BLaER1 (cell line): ENCODE data around the gene UBE2O.

ENCODE experiments used
- H3K27ac ChIP-seq: shearing (Covaris generic); formaldehyde crosslinking; 2 replicates; pipeline ENCODE4 v1.8.1; 2022
- H3K27me3 ChIP-seq: shearing (Covaris generic); formaldehyde crosslinking; 2 replicates; pipeline ENCODE4 v1.8.1; 2022
- H3K36me3 ChIP-seq: shearing (Covaris generic); formaldehyde crosslinking; 2 replicates; pipeline ENCODE4 v1.8.1; 2022
- H3K4me1 ChIP-seq: shearing (Covaris generic); formaldehyde crosslinking; 2 replicates; pipeline ENCODE4 v1.8.1; 2022
- H3K4me2 ChIP-seq: shearing (Covaris generic); formaldehyde crosslinking; 2 replicates; pipeline ENCODE4 v1.8.1; 2022
- H3K4me3 ChIP-seq: shearing (Covaris generic); formaldehyde crosslinking; 2 replicates; pipeline ENCODE4 v1.8.1; 2022
- H3K9ac ChIP-seq: shearing (Covaris generic); formaldehyde crosslinking; 2 replicates; pipeline ENCODE4 v1.8.1; 2022
- H3K9me3 ChIP-seq: shearing (Covaris generic); formaldehyde crosslinking; 2 replicates; pipeline ENCODE4 v1.8.1; 2022
- H4K20me1 ChIP-seq: shearing (Covaris generic); formaldehyde crosslinking; 2 replicates; pipeline ENCODE4 v1.8.1; 2022
- Cebpa-rat ChIP-seq: shearing (Covaris generic); IDR thresholded peaks from 2 replicates; pipeline ENCODE4 v1.8.1; 2022

The UBE2O gene

DNA sequence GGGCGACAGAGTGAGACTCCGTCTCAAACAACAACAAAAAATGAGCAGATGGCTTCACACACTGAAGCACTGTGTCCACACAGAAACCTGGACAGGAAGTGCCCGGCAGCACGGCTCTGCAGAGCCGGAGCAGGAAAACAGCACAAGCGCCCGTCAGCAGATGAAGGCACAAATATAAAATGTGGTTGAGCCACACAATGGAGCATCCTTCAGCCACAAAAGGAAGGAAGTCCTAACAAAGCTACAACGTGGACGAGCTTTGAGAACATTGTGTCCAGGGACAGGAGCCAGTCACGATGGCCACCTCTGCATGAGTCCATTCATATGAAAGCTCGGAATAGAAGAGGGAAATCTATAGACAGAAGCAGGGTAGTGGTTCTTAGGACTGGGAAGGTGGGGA is 32.6 kb upstream of the UBE2O start:
- peak overlapping the region; percentile 95 for H3K4me2 ChIP-seq
- peaks cover 21% of the 10 kb centered on the region for H3K36me3 ChIP-seq
- no peaks in the 10 kb centered on the region for H3K9me3 ChIP-seq
- peak overlapping the region; percentile 66; the same call in 1 of the 2 replicates for H3K9ac ChIP-seq
- no peaks in the 10 kb centered on the region for H4K20me1 ChIP-seq
- peak overlapping the region; percentile 40 for H3K27ac ChIP-seq
- no peak for TF ChIP-seq Cebpa-rat
- H3K4me1 ChIP-seq: peaks cover 81% of the 10 kb centered on the region
- no peak overlapping the region for H3K4me3 ChIP-seq
- H3K27me3 ChIP-seq: no peaks in the 10 kb centered on the region

DNA sequence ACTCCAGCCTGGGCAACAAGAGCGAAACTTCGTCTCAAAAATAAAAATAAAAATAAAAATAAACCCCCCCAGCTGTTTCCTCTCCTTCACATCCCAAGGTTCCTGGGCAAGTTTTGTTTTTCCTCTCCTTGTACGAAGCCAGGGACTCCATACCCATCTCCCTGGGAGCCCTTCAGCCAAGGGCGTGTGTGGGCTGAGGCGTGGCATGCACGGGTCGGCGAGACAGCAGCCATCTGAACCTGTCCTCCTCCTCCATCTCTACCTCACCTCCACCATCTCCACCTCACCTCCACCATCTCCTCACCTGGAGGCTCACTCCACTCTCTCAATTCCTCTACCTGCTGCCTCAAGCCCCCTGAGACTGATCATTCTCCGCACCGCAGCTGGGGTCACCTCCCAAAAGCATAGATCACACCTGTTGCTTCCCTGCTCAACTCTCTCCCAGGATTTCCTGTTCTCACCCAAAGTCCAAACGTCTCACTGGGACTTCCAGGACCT is 31.3 kb upstream of the UBE2O start:
- peak overlapping the region; percentile 40 for H3K27ac ChIP-seq
- peaks cover 81% of the 10 kb centered on the region for H3K4me1 ChIP-seq

DNA sequence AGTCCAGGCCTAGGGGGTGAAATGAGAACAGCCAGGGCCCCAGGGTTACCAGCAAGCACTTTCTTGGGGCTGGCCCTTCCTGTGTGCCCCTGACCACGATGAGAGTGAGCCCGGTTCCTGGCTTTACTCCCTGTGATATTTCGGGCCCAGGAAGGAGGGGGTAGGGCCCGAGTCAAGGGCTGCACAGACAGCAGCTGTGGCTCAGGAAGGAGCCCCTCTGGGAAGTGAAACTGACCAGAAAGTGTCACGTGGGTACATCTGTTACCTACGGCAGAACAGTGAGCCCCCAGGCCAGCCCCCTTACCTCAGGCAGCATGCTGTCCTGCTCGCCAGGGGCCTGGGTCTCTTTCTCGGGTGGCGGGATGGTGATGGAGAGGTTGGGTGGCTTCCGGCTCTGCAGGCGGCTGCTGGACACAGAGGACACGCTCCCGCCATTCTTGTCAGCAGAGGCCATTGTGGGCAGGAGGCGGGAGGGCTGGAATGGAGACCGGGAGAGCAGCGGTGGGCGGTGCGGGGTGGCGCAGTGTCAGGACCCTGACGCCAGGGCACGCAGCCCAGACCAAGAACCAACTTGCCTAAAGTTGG is 28.2 kb upstream of the UBE2O start:
- Histone ChIP-seq H3K27me3 (no peaks in the 10 kb centered on the region), H3K4me1 (peaks cover 99% of the 10 kb centered on the region), H3K27ac (peak overlapping the region; percentile 94), H3K9ac (peak overlapping the region; percentile 80), H4K20me1 (no peaks in the 10 kb centered on the region), H3K36me3 (peaks cover 29% of the 10 kb centered on the region), H3K9me3 (no peaks in the 10 kb centered on the region), H3K4me3 (peak overlapping the region; percentile 57), H3K4me2 (peak overlapping the region; percentile 95)
- no peak for TF ChIP-seq Cebpa-rat

More for the DNA sequence above, 31.3 kb upstream of the UBE2O start:
- no peak overlapping the region for H3K4me3 ChIP-seq
- H3K27me3 ChIP-seq: no peaks in the 10 kb centered on the region
- no peaks in the 10 kb centered on the region for H4K20me1 ChIP-seq
- no peak overlapping the region for H3K9ac ChIP-seq
- H3K4me2 ChIP-seq: peak overlapping the region; percentile 95
- peaks cover 21% of the 10 kb centered on the region for H3K36me3 ChIP-seq
- TF ChIP-seq Cebpa-rat: no peak
- no peaks in the 10 kb centered on the region for H3K9me3 ChIP-seq

DNA sequence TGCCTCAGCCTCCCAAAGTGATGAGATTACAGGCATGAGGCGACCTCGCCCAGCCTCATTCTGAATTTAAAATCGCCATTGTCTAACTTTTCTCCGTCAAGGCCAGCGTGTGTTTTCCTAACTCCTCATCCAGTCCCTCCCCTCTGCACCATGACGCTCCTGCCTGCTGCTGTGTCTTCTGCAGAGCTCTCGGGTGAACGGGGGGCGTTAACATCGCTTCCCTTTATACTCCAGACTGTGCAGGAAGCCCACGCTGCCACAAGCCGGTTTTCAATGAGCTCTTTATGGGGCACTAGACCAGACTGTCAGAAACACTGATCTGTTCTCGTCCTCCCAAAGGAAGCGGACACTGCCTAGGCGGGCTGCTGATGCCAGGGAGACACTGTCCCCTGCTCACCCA is 27.7 kb upstream of the UBE2O start:
- peak overlapping the region; percentile 80 for H3K9ac ChIP-seq
- H3K4me3 ChIP-seq: peak overlapping the region; percentile 57

DNA sequence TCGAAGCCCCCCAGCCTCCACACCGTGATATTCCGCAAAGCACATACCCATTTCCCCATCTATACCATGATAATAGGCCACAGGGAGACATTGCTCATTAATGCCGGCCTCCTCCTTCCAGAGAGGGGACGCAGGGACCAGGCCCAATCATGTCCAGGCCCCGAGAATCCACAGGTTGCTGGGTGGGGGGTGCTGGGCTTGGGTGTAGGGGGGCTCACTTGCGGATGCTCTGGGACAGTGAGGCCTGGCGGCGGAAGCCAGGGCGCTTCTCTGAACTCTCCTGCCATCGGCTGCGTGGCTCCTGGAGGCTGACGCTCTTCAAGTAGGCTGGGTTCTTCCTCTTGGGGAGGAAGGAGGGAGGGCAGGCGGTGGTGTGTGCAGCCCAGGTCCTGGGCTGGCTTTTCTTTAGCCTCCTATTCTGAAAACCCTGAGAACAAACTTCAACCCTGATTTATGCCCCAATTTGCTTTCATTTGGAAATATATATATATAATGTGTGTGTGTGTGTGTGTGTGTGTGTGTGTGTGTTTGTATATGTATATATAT is 26.6 kb upstream of the UBE2O start:
- H3K9ac ChIP-seq: peak overlapping the region; percentile 57; the same call in 1 of the 2 replicates
- H3K27ac ChIP-seq: peak overlapping the region; percentile 79

More for the DNA sequence above, 27.7 kb upstream of the UBE2O start:
- Histone ChIP-seq H3K9me3 (no peaks in the 10 kb centered on the region), H3K27ac (peak overlapping the region; percentile 94), H3K27me3 (no peaks in the 10 kb centered on the region), H3K4me2 (peak overlapping the region; percentile 95), H3K4me1 (peaks cover 94% of the 10 kb centered on the region), H3K36me3 (peaks cover 31% of the 10 kb centered on the region), H4K20me1 (no peaks in the 10 kb centered on the region)
- TF ChIP-seq Cebpa-rat: no peak

DNA sequence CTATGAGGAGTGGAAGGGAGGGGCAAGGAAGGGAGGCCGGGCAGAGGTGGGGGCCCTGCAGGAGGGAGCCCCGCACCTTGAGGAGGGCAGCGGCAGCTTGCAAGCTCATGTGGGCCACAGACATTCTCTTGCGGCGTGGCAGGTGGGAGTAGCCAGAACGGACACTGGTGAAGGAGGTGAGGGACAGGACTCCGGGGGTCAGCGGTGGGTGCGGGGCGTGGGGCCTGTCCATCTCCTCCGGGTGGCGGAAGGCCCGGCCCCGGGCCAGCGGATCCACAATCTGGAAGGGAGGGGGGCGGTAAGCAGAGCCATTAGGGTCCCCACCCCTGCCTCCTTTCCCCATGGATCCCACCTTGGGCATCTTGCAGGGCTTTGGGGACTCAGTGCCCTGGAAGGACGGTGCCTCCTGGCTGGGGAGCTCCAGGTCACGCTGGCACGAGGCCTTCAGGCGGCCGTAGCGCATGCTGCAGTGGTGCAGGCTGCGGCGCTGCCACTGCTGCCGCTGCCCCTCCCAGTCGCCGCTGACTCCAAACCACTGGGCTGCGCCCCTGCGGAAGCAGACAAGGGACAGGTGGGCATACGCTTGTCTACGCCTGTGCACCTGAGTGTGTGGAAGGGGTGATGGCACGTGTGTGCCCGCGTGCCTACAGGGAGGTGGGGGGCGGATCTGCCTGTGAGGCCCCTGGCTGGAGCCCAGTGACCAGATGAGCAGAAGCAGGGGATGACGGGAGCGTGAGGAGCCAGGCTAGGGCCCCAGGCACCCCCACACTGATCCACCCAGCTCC is 26.0 kb upstream of the UBE2O start:
- no peaks in the 10 kb centered on the region for H3K9me3 ChIP-seq
- 0 out of 2 replicates have a peak overlapping the region, but pooled peaks have one; percentile 25 for H3K4me3 ChIP-seq
- no peaks in the 10 kb centered on the region for H4K20me1 ChIP-seq
- H3K4me2 ChIP-seq: peak overlapping the region; percentile 95
- H3K27ac ChIP-seq: peak overlapping the region; percentile 79
- TF ChIP-seq Cebpa-rat: no peak
- peak overlapping the region; percentile 57; the same call in 1 of the 2 replicates for H3K9ac ChIP-seq
- peaks cover 48% of the 10 kb centered on the region for H3K36me3 ChIP-seq
- H3K27me3 ChIP-seq: no peaks in the 10 kb centered on the region
- peaks cover 78% of the 10 kb centered on the region for H3K4me1 ChIP-seq

More for the DNA sequence above, 26.6 kb upstream of the UBE2O start:
- H3K27me3 ChIP-seq: no peaks in the 10 kb centered on the region
- H3K4me2 ChIP-seq: peak overlapping the region; percentile 95
- H3K36me3 ChIP-seq: peaks cover 41% of the 10 kb centered on the region
- H3K4me1 ChIP-seq: peaks cover 84% of the 10 kb centered on the region
- no peaks in the 10 kb centered on the region for H3K9me3 ChIP-seq
- TF ChIP-seq Cebpa-rat: no peak
- H3K4me3 ChIP-seq: 0 out of 2 replicates have a peak overlapping the region, but pooled peaks have one; percentile 25
- no peaks in the 10 kb centered on the region for H4K20me1 ChIP-seq

DNA sequence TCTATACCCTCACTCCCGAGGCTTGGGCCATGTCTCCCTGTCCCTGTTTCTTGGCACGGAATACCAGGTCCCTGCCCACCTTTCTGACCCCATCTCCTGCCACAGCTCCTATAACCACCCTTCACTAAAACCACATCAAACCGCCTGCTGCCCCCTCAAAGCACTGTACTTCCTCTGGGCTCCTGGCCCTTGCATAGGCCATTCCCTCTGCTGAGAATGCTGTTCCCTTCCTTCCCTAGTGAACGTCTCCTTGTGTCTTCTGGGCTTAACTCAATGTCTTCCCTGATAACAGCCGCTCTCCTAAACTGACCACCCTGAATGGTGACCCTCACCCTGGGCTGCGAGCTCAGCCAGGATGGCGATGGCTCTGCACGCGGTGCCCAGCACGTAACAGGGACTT is 25.1 kb upstream of the UBE2O start:
- H3K36me3 ChIP-seq: peaks cover 56% of the 10 kb centered on the region
- no peak for TF ChIP-seq Cebpa-rat
- H3K27me3 ChIP-seq: no peaks in the 10 kb centered on the region
- H4K20me1 ChIP-seq: no peaks in the 10 kb centered on the region
- peak overlapping the region; percentile 70 for H3K27ac ChIP-seq
- no peaks in the 10 kb centered on the region for H3K9me3 ChIP-seq
- peaks cover 76% of the 10 kb centered on the region for H3K4me1 ChIP-seq
- no peak overlapping the region for H3K9ac ChIP-seq
- peak overlapping the region; percentile 95 for H3K4me2 ChIP-seq
- H3K4me3 ChIP-seq: no peak overlapping the region

DNA sequence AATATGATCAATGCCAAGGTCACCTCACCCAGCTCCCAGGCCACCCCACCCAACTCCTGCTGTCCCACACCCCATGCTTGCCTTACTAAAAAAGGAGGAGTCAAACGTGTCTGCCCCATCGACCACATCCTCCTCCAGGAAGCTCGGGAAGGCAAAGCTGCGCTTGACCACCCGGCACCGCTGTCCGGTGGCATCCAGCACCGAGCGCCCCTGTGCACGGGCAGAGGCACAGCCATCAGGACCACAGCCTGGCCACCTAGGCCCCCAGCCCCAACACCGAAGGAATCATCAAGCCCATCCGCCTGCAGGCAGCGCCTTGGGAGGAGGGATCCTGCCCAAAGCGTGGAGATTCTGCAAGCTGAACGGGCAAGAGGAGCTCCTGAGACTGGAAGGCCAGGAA is 24.6 kb upstream of the UBE2O start:
- TF ChIP-seq Cebpa-rat: no peak
- H3K4me2 ChIP-seq: peak overlapping the region; percentile 95
- no peak overlapping the region for H3K4me3 ChIP-seq
- peaks cover 71% of the 10 kb centered on the region for H3K4me1 ChIP-seq
- H3K9me3 ChIP-seq: no peaks in the 10 kb centered on the region
- no peaks in the 10 kb centered on the region for H4K20me1 ChIP-seq
- peak overlapping the region; percentile 45; the same call in 1 of the 2 replicates for H3K9ac ChIP-seq
- H3K27me3 ChIP-seq: no peaks in the 10 kb centered on the region
- peak overlapping the region; percentile 70 for H3K27ac ChIP-seq
- H3K36me3 ChIP-seq: peaks cover 61% of the 10 kb centered on the region

DNA sequence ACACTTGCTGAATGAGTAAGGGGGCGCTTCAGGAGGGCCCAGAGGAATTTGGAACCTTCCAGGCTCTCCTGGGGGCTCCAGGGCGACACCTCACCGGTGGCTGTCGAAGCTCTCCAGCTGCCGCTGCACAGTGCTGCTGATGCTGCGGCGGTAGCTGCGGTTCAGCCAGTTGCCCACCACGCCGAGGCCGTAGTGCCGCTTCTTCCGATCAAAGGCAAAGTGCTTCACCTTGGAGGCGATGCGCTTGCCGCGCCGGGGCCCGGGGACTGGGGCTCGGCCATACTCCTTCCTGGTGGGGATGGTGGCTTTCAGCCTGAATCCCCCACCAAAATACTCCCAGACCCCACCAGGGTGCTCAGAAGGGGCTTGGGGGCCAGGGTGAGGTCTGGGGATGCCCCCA is 23.8 kb upstream of the UBE2O start:
- Histone ChIP-seq H3K27ac (peak overlapping the region; percentile 70), H3K9ac (0 out of 2 replicates have a peak overlapping the region, but pooled peaks have one; percentile 15), H3K4me3 (no peak overlapping the region), H3K9me3 (no peaks in the 10 kb centered on the region), H3K4me1 (peaks cover 62% of the 10 kb centered on the region), H3K4me2 (no peak overlapping the region), H3K27me3 (no peaks in the 10 kb centered on the region), H3K36me3 (peaks cover 70% of the 10 kb centered on the region), H4K20me1 (no peaks in the 10 kb centered on the region)
- no peak for TF ChIP-seq Cebpa-rat
